ENCODE measurements around the gene TP53I13. TPM values are rescaled to one million over a fixed set of nuclear protein-coding genes. Genes with fewer than 3 reads are reported as not detected.

TP53I13 gene
- total RNA-seq, 1 donor from 2014 or later, result 39.9 TPM

- peak; percentile 91 for DNase-seq (ENCODE audit: low spot score)
- intact Hi-C loops (cut with DNase I), result no loop called here
- ATAC-seq, result peak; percentile 70
These were observed 21.3 kb downstream of the TP53I13 start, which contains the start of gene GIT1 for GRCh38 chr17:29589524-29590410. Gene GIT1 (minus strand): TSS chr17:29589648. CDS start chr17:29589378, 270 bp downstream.

- intact Hi-C loops (cut with DNase I), result no loop called here
- ATAC-seq (peak; percentile 20), DNase-seq (ENCODE audit: low spot score) (peak; percentile 62)
These were observed 22.1 kb downstream of the TP53I13 start for GRCh38 chr17:29590411-29591145.

GRCh38 chr17:29591146-29591736, 22.7 kb downstream of the TP53I13 start:
- DNase-seq (ENCODE audit: low spot score) (peak; percentile 85), ATAC-seq (peak; percentile 56)
- intact Hi-C loops (cut with DNase I), result no loop called here

GRCh38 chr17:29591737-29592608, 23.5 kb downstream of the TP53I13 start:
- ATAC-seq (peak; percentile 84), DNase-seq (ENCODE audit: low spot score) (peak; percentile 94)
- intact Hi-C loops (cut with DNase I), result no loop called here

- intact Hi-C loops (cut with DNase I), result no loop called here
- DNase-seq (ENCODE audit: low spot score), result peak; percentile 76
- peak; percentile 7 for ATAC-seq
These were observed 24.5 kb downstream of the TP53I13 start, which contains the start of gene ANKRD13B for GRCh38 chr17:29592850-29593551. Gene ANKRD13B (plus strand): TSS chr17:29593132. CDS start chr17:29593622, 490 bp downstream.

- intact Hi-C loops (cut with DNase I), result no loop called here
- peak; percentile 65 for DNase-seq (ENCODE audit: low spot score)
- no peak for ATAC-seq
These were observed 25.4 kb downstream of the TP53I13 start for GRCh38 chr17:29593591-29594518.

GRCh38 chr17:29594519-29595090, 26.1 kb downstream of the TP53I13 start:
- no peak for ATAC-seq
- peak; percentile 57 for DNase-seq (ENCODE audit: low spot score)
- intact Hi-C loops (cut with DNase I), result no loop called here

- intact Hi-C loops (cut with DNase I), result no loop called here
- ATAC-seq, result no peak
- DNase-seq (ENCODE audit: low spot score), result no peak
These were observed 26.8 kb downstream of the TP53I13 start for GRCh38 chr17:29595107-29595942.

- DNase-seq (ENCODE audit: low spot score), result no peak
- intact Hi-C loops (cut with DNase I), result no loop called here
These were observed 27.7 kb downstream of the TP53I13 start for GRCh38 chr17:29595943-29596774.

GRCh38 chr17:29596811-29597210, 28.3 kb downstream of the TP53I13 start:
- peak; percentile 29 for ATAC-seq
- DNase-seq (ENCODE audit: low spot score), result no peak
- intact Hi-C loops (cut with DNase I), result no loop called here

More at GRCh38 chr17:29595943-29596774, 27.7 kb downstream of the TP53I13 start:
- ATAC-seq, result no peak

GRCh38 chr17:29597361-29598172, 29.1 kb downstream of the TP53I13 start:
- ATAC-seq (peak; percentile 3), DNase-seq (ENCODE audit: low spot score) (no peak)
- intact Hi-C loops (cut with DNase I), result no loop called here

- DNase-seq (ENCODE audit: low spot score) (no peak), ATAC-seq (no peak)
- intact Hi-C loops (cut with DNase I), result no loop called here
These were observed 34.7 kb downstream of the TP53I13 start for GRCh38 chr17:29603109-29603674.

GRCh38 chr17:29607557-29608195, 39.2 kb downstream of the TP53I13 start:
- ATAC-seq (no peak), DNase-seq (ENCODE audit: low spot score) (no peak)
- intact Hi-C loops (cut with DNase I), result no loop called here

Data from sciatic nerve (tissue), 2 donors.